ENCODE data around the gene TMEM117.

DNA sequence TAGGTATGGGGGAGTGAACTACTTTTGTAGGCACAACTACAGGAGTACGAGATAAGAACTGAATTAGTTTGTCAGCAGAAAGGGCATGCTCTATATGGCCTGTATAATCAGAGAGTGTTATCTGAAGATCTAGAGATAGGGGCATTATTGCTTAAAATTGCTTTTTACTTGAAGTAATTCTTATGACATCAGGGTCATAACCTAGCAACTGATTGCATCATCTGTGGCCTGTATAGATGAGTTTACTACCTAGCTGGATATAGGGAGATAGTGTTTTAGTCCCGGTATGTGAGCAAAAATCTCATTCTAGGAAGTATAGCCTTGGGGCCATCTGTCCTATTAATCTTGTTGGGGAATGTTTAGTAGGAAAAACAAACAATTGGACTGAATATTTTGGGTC is 142.7 kb downstream of the TMEM117 start:
- no peak for TF ChIP-seq ARNTL (CRISPR knock-in tag; IDR thresholded peaks at IDR 0.05; ENCODE audit: borderline replicate concordance, low read depth)
- no peak for TF ChIP-seq ZC3H10 (CRISPR knock-in tag; IDR thresholded peaks at IDR 0.05)
- TF ChIP-seq ZFP30 (CRISPR knock-in tag; IDR thresholded peaks at IDR 0.05) = no peak
- no peak for TF ChIP-seq ZNF8 (CRISPR knock-in tag; IDR thresholded peaks at IDR 0.05)
- TF ChIP-seq, protein P1, sequence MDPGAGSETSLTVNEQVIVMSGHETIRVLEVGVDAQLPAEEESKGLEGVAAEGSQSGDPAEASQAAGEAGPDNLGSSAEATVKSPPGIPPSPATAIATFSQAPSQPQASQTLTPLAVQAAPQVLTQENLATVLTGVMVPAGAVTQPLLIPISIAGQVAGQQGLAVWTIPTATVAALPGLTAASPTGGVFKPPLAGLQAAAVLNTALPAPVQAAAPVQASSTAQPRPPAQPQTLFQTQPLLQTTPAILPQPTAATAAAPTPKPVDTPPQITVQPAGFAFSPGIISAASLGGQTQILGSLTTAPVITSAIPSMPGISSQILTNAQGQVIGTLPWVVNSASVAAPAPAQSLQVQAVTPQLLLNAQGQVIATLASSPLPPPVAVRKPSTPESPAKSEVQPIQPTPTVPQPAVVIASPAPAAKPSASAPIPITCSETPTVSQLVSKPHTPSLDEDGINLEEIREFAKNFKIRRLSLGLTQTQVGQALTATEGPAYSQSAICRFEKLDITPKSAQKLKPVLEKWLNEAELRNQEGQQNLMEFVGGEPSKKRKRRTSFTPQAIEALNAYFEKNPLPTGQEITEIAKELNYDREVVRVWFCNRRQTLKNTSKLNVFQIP (CRISPR knock-in tag; IDR thresholded peaks at IDR 0.05; ENCODE audit: borderline replicate concordance, low read depth) = no peak
- no peak for TF ChIP-seq RARB (CRISPR knock-in tag; IDR thresholded peaks at IDR 0.05)
- TF ChIP-seq, protein P2, sequence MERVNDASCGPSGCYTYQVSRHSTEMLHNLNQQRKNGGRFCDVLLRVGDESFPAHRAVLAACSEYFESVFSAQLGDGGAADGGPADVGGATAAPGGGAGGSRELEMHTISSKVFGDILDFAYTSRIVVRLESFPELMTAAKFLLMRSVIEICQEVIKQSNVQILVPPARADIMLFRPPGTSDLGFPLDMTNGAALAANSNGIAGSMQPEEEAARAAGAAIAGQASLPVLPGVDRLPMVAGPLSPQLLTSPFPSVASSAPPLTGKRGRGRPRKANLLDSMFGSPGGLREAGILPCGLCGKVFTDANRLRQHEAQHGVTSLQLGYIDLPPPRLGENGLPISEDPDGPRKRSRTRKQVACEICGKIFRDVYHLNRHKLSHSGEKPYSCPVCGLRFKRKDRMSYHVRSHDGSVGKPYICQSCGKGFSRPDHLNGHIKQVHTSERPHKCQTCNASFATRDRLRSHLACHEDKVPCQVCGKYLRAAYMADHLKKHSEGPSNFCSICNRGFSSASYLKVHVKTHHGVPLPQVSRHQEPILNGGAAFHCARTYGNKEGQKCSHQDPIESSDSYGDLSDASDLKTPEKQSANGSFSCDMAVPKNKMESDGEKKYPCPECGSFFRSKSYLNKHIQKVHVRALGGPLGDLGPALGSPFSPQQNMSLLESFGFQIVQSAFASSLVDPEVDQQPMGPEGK (CRISPR knock-in tag; IDR thresholded peaks at IDR 0.05; ENCODE audit: borderline replicate concordance) = no peak
- TF ChIP-seq BACH2 (CRISPR knock-in tag; IDR thresholded peaks at IDR 0.05; ENCODE audit: borderline replicate concordance) = no peak
- TF ChIP-seq, protein P3, sequence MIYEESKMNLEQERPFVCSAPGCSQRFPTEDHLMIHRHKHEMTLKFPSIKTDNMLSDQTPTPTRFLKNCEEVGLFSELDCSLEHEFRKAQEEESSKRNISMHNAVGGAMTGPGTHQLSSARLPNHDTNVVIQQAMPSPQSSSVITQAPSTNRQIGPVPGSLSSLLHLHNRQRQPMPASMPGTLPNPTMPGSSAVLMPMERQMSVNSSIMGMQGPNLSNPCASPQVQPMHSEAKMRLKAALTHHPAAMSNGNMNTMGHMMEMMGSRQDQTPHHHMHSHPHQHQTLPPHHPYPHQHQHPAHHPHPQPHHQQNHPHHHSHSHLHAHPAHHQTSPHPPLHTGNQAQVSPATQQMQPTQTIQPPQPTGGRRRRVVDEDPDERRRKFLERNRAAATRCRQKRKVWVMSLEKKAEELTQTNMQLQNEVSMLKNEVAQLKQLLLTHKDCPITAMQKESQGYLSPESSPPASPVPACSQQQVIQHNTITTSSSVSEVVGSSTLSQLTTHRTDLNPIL (CRISPR knock-in tag; IDR thresholded peaks at IDR 0.05; ENCODE audit: low read depth) = no peak

Data from SK-N-SH treated with all-trans-retinoic acid at 6 μM for 48 hours (cell line).